OCI-LY1 (cell line): ENCODE results near the gene EXOSC7.
"Not testable (repeated sequence)": the region's sequence is repeated elsewhere in the genome, so short reads cannot be mapped to it uniquely, and the experiment has no call there.

Experiments used
- H2AFZ ChIP-seq: fragments of 200-600 bp; sonication (generic), shearing (Covaris generic); 2 replicates; pipeline ENCODE4 v1.6.0; 2014; ENCODE audit warnings: antibody characterized with exemption, mild to moderate bottlenecking, low read length
- H3F3A ChIP-seq: fragments of 200-600 bp; sonication (generic), shearing (Covaris generic); 2 replicates; pipeline ENCODE4 v1.6.0; 2014; ENCODE audit warnings: mild to moderate bottlenecking, antibody characterized with exemption, low read length, moderate library complexity; ENCODE audit not compliant: insufficient read depth
- H3K27ac ChIP-seq: fragments of 200-600 bp; sonication (generic); 2 replicates; pipeline ENCODE4 v1.5.1; 2014; ENCODE audit warnings: low read length, mixed run types, mild to moderate bottlenecking, low read depth; ENCODE audit not compliant: poor library complexity, severe bottlenecking
- H3K27me3 ChIP-seq: fragments of 200-600 bp; sonication (generic); 2 replicates; pipeline ENCODE4 v1.6.0; 2014; ENCODE audit warnings: antibody characterized with exemption, mild to moderate bottlenecking, low read length, moderate library complexity; ENCODE audit not compliant: insufficient read depth
- H3K36me3 ChIP-seq: fragments of 200-600 bp; sonication (generic); 2 replicates; pipeline ENCODE4 v1.6.1; 2014; ENCODE audit warnings: mild to moderate bottlenecking, antibody characterized with exemption, low read length, moderate library complexity, mixed read lengths; ENCODE audit not compliant: insufficient read depth
- H3K4me1 ChIP-seq: fragments of 200-600 bp; sonication (generic); 2 replicates; pipeline ENCODE4 v1.5.1; 2014; ENCODE audit warnings: mild to moderate bottlenecking, low read length, moderate library complexity; ENCODE audit not compliant: insufficient read depth, severe bottlenecking
- H3K4me2 ChIP-seq: fragments of 200-600 bp; sonication (generic), shearing (Covaris generic); 2 replicates; pipeline ENCODE4 v1.6.1; 2014; ENCODE audit warnings: low read length
- H3K4me3 ChIP-seq: fragments of 200-600 bp; sonication (generic); 2 replicates; pipeline ENCODE4 v1.5.1; 2014; ENCODE audit warnings: low read length, low read depth, mild to moderate bottlenecking, mixed read lengths; ENCODE audit not compliant: poor library complexity, severe bottlenecking
- H3K79me2 ChIP-seq: fragments of 200-600 bp; shearing (Covaris generic); 2 replicates; pipeline ENCODE4 v1.6.1; 2016; ENCODE audit warnings: mixed run types, low read length, mixed read lengths; ENCODE audit not compliant: insufficient read depth
- H3K9ac ChIP-seq: fragments of 200-600 bp; sonication (generic), shearing (Covaris generic); 2 replicates; pipeline ENCODE4 v1.6.1; 2014; ENCODE audit warnings: mild to moderate bottlenecking, low read length, mixed read lengths
- H3K9me2 ChIP-seq: fragments of 200-600 bp; sonication (generic), shearing (Covaris generic); 2 replicates; pipeline ENCODE4 v1.6.1; 2014; ENCODE audit warnings: low read depth, mild to moderate bottlenecking, low read length, mixed read lengths
- H3K9me3 ChIP-seq: fragments of 200-600 bp; shearing (Covaris generic); 2 replicates; pipeline ENCODE4 v1.6.1; 2014; ENCODE audit warnings: low read length, mixed read lengths
- H4K20me1 ChIP-seq: fragments of 200-600 bp; sonication (generic), shearing (Covaris generic); 2 replicates; pipeline ENCODE4 v1.6.0; 2016; ENCODE audit warnings: mild to moderate bottlenecking, low read length; ENCODE audit not compliant: insufficient read depth
- EZH2 ChIP-seq: fragments of 200-600 bp; sonication (generic), shearing (Covaris generic); IDR thresholded peaks from 2 replicates; pipeline ENCODE4 v1.8.0; 2017; ENCODE audit warnings: borderline replicate concordance, mixed run types, mild to moderate bottlenecking, antibody characterized with exemption, low read length, moderate library complexity, mixed read lengths
- TF ChIP-seq, protein P1 (sequence below): fragments of 200-600 bp; sonication (generic), shearing (Covaris generic); IDR thresholded peaks from 2 replicates; pipeline ENCODE4 v1.5.1; 2017; ENCODE audit warnings: mild to moderate bottlenecking, antibody characterized with exemption, low read length, moderate library complexity, mixed read lengths

The EXOSC7 gene

DNA sequence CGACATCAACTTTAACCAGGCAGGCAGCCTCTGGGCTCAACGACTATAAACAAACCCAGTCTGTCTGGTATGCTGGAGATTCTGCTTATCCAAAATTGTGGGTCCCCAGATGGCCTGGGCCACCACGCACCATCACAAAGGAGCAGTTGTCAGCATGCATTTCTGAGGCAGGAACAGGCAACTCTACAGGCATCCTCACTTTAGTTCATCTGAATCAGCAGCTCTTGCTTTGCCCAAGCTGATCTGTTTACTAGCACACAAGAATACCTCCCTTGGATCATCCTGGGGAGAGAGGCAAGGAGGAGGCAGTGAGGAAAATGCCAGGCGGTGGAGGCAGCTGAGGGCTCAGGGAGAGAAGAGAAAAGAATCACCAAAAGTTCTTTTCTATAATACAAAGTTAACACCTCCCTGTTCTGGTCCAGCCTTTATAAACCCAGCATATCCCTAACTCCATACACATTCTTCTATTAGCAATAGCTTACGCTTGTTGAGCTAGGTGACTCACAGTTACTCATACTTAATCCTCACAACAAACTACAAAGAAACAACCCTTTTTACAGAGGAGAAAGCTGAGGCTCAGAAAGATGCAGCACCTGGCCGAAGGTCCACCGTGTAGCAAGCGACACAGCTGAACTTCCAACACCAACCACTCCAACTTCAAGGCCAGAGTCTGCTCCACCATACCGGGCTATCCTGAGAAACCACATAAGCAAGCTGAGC is 33.7 kb upstream of the EXOSC7 start:
- no peak overlapping the region for H3K4me3 ChIP-seq
- H3F3A ChIP-seq, result no peaks in the 10 kb centered on the region
- H3K9me3 ChIP-seq, result no peaks in the 10 kb centered on the region
- no peak overlapping the region for H3K9ac ChIP-seq
- TF ChIP-seq, protein P1, sequence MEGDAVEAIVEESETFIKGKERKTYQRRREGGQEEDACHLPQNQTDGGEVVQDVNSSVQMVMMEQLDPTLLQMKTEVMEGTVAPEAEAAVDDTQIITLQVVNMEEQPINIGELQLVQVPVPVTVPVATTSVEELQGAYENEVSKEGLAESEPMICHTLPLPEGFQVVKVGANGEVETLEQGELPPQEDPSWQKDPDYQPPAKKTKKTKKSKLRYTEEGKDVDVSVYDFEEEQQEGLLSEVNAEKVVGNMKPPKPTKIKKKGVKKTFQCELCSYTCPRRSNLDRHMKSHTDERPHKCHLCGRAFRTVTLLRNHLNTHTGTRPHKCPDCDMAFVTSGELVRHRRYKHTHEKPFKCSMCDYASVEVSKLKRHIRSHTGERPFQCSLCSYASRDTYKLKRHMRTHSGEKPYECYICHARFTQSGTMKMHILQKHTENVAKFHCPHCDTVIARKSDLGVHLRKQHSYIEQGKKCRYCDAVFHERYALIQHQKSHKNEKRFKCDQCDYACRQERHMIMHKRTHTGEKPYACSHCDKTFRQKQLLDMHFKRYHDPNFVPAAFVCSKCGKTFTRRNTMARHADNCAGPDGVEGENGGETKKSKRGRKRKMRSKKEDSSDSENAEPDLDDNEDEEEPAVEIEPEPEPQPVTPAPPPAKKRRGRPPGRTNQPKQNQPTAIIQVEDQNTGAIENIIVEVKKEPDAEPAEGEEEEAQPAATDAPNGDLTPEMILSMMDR, result no peak
- TF ChIP-seq EZH2, result no peak
- no peak overlapping the region for H3K27ac ChIP-seq
- no peaks in the 10 kb centered on the region for H3K4me1 ChIP-seq
- no peaks in the 10 kb centered on the region for H4K20me1 ChIP-seq
- H3K79me2 ChIP-seq, result no peaks in the 10 kb centered on the region
- no peaks in the 10 kb centered on the region for H3K27me3 ChIP-seq
- H2AFZ ChIP-seq, result no peak overlapping the region
- no peak overlapping the region for H3K4me2 ChIP-seq
- no peaks in the 10 kb centered on the region for H3K9me2 ChIP-seq
- peaks cover 28% of the 10 kb centered on the region for H3K36me3 ChIP-seq

GRCh38 chr3:44948239-44948638 is 27.8 kb upstream of the EXOSC7 start:
- H3K9ac ChIP-seq, result no peak overlapping the region
- no peak overlapping the region for H3K4me3 ChIP-seq
- TF ChIP-seq, protein P1, result no peak
- no peaks in the 10 kb centered on the region for H3K27me3 ChIP-seq
- H3K79me2 ChIP-seq, result no peaks in the 10 kb centered on the region
- H3K9me3 ChIP-seq, result no peaks in the 10 kb centered on the region
- no peaks in the 10 kb centered on the region; the same call in 1 of the 2 replicates for H3K36me3 ChIP-seq
- no peaks in the 10 kb centered on the region for H4K20me1 ChIP-seq
- peaks cover 8% of the 10 kb centered on the region for H3K4me1 ChIP-seq
- H3K27ac ChIP-seq, result no peak overlapping the region
- H3F3A ChIP-seq, result no peaks in the 10 kb centered on the region
- no peaks in the 10 kb centered on the region for H3K9me2 ChIP-seq
- H3K4me2 ChIP-seq, result no peak overlapping the region
- no peak overlapping the region for H2AFZ ChIP-seq

DNA sequence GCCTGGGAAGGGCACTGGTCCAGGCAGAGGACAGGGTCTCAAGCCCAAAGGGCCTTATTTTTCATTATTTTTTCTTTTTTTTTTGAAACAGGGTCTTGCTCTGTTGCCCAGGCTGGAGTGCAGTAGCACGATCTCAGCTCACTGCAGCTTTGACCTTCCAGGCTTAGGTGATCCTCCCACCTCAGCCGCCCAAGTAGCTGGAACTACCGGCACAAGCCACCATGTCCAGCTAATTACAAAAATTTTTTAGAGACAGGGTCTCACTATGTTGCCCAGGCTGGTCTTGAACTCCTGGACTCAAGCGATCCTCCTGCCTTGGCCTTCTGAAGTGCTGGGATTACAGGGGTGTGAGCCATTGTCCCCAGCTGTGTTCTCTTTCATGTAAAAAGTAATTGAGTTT is 26.3 kb upstream of the EXOSC7 start:
- H3K9ac ChIP-seq, H3K27me3 ChIP-seq, H3K4me3 ChIP-seq, H3F3A ChIP-seq, H3K79me2 ChIP-seq, H3K4me2 ChIP-seq, H3K9me2 ChIP-seq, H3K4me1 ChIP-seq, H2AFZ ChIP-seq, H4K20me1 ChIP-seq, H3K36me3 ChIP-seq, H3K9me3 ChIP-seq, H3K27ac ChIP-seq: not testable (repeated sequence)

GRCh38 chr3:44950275-44950734 is 25.7 kb upstream of the EXOSC7 start:
- Histone ChIP-seq H4K20me1 (no peaks in the 10 kb centered on the region), H3K4me1 (peaks cover 11% of the 10 kb centered on the region), H3K27me3 (no peaks in the 10 kb centered on the region), H3K36me3 (no peaks in the 10 kb centered on the region; the same call in 1 of the 2 replicates), H3K79me2 (no peaks in the 10 kb centered on the region), H3K4me2 (no peak overlapping the region), H3K4me3 (no peak overlapping the region), H2AFZ (no peak overlapping the region), H3K9ac (no peak overlapping the region), H3F3A (no peaks in the 10 kb centered on the region), H3K9me3 (no peaks in the 10 kb centered on the region), H3K9me2 (no peaks in the 10 kb centered on the region), H3K27ac (no peak overlapping the region)
- TF ChIP-seq, protein P1, result no peak
- TF ChIP-seq EZH2, result no peak
